BE2C (cell line): Measurements from ENCODE around the gene YWHAH.

Experiments used
- DNase-seq: peaks from one replicate; pipeline ENCODE4 v3.0.0-alpha.2; 2020
- H3K27me3 ChIP-seq: fragments of 250-450 bp; sonication (Bioruptor Pico); 2 replicates; pipeline ENCODE4 v1.5.1; 2020; ENCODE audit warnings: mild to moderate bottlenecking
- H3K36me3 ChIP-seq: fragments of 250-450 bp; sonication (Bioruptor Pico); 2 replicates; pipeline ENCODE4 v1.5.1; 2020; ENCODE audit warnings: mild to moderate bottlenecking
- H3K4me1 ChIP-seq: fragments of 250-450 bp; sonication (Bioruptor Pico); 2 replicates; pipeline ENCODE4 v1.5.1; 2020
- H3K4me3 ChIP-seq: 2 replicates; pipeline ENCODE4 v1.5.1; 2011; ENCODE audit warnings: low read depth, low read length
- H3K9me3 ChIP-seq: fragments of 250-450 bp; sonication (Bioruptor Pico); 2 replicates; pipeline ENCODE4 v1.5.1; 2020
- CTCF ChIP-seq: IDR thresholded peaks from 2 replicates; pipeline ENCODE4 v1.5.1; 2012; ENCODE audit warnings: mild to moderate bottlenecking, low read depth, low read length

YWHAH gene

GRCh38 chr22:32005453-32005852 is 61.1 kb downstream of the YWHAH start:
- Histone ChIP-seq H3K4me3 (no peak overlapping the region), H3K36me3 (no peaks in the 10 kb centered on the region), H3K27me3 (no peaks in the 10 kb centered on the region), H3K9me3 (no peaks in the 10 kb centered on the region), H3K4me1 (no peaks in the 10 kb centered on the region)
- no peak for TF ChIP-seq CTCF
- no peak for DNase-seq
